ENCODE data around the gene TMEM201.

TMEM201 gene

DNA sequence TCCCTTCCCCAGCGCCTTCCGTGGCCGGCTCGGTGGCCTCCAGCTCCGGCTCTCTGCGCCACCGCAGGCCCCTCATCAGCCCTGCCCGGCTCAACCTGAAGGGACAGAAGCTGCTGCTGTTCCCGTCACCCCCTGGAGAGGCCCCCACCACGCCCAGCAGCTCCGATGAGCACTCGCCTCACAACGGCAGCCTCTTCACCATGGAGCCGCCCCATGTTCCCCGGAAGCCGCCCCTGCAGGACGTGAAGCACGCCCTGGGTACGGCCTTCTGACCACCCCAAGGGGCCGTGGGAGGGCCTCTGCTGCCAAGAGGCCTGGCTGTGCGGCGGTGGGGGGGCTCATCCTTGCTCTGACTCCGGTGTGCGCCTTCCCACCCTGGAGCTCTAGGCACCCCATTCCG, 21.8 kb downstream of the TMEM201 start:
- TF ChIP-seq FOXM1 (IDR thresholded peaks at IDR 0.05; ENCODE audit: borderline replicate concordance, low read depth) = no peak
- TF ChIP-seq, protein P1, sequence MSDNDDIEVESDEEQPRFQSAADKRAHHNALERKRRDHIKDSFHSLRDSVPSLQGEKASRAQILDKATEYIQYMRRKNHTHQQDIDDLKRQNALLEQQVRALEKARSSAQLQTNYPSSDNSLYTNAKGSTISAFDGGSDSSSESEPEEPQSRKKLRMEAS (IDR thresholded peaks at IDR 0.05) = no peak
- no peak for TF ChIP-seq EGR1 (IDR thresholded peaks at IDR 0.05)
- no peak for TF ChIP-seq TEAD4 (IDR thresholded peaks at IDR 0.05)
- no peak for TF ChIP-seq CREB1 (IDR thresholded peaks at IDR 0.05; ENCODE audit: low read depth)
- TF ChIP-seq TAF1 (IDR thresholded peaks at IDR 0.05; ENCODE audit: low read depth) = no peak
- no peak for TF ChIP-seq RAD21 (IDR thresholded peaks at IDR 0.05; ENCODE audit: low read depth)
- no peak for TF ChIP-seq CEBPB (IDR thresholded peaks at IDR 0.05)
- no peak for TF ChIP-seq EP300 (IDR thresholded peaks at IDR 0.05; ENCODE audit: borderline replicate concordance)
- TF ChIP-seq, protein P2, sequence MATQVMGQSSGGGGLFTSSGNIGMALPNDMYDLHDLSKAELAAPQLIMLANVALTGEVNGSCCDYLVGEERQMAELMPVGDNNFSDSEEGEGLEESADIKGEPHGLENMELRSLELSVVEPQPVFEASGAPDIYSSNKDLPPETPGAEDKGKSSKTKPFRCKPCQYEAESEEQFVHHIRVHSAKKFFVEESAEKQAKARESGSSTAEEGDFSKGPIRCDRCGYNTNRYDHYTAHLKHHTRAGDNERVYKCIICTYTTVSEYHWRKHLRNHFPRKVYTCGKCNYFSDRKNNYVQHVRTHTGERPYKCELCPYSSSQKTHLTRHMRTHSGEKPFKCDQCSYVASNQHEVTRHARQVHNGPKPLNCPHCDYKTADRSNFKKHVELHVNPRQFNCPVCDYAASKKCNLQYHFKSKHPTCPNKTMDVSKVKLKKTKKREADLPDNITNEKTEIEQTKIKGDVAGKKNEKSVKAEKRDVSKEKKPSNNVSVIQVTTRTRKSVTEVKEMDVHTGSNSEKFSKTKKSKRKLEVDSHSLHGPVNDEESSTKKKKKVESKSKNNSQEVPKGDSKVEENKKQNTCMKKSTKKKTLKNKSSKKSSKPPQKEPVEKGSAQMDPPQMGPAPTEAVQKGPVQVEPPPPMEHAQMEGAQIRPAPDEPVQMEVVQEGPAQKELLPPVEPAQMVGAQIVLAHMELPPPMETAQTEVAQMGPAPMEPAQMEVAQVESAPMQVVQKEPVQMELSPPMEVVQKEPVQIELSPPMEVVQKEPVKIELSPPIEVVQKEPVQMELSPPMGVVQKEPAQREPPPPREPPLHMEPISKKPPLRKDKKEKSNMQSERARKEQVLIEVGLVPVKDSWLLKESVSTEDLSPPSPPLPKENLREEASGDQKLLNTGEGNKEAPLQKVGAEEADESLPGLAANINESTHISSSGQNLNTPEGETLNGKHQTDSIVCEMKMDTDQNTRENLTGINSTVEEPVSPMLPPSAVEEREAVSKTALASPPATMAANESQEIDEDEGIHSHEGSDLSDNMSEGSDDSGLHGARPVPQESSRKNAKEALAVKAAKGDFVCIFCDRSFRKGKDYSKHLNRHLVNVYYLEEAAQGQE (IDR thresholded peaks at IDR 0.05; ENCODE audit: low read depth) = no peak
- TF ChIP-seq, protein P3, sequence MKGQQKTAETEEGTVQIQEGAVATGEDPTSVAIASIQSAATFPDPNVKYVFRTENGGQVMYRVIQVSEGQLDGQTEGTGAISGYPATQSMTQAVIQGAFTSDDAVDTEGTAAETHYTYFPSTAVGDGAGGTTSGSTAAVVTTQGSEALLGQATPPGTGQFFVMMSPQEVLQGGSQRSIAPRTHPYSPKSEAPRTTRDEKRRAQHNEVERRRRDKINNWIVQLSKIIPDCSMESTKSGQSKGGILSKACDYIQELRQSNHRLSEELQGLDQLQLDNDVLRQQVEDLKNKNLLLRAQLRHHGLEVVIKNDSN (IDR thresholded peaks at IDR 0.05) = no peak
- TF ChIP-seq TCF12 (IDR thresholded peaks at IDR 0.05; ENCODE audit: low read depth) = no peak
- TF ChIP-seq NFIC (IDR thresholded peaks at IDR 0.05) = no peak
- TF ChIP-seq YY1 (IDR thresholded peaks at IDR 0.05; ENCODE audit: low read depth) = no peak
- no peak for TF ChIP-seq ZBTB7A (IDR thresholded peaks at IDR 0.05; ENCODE audit: low read depth)

DNA sequence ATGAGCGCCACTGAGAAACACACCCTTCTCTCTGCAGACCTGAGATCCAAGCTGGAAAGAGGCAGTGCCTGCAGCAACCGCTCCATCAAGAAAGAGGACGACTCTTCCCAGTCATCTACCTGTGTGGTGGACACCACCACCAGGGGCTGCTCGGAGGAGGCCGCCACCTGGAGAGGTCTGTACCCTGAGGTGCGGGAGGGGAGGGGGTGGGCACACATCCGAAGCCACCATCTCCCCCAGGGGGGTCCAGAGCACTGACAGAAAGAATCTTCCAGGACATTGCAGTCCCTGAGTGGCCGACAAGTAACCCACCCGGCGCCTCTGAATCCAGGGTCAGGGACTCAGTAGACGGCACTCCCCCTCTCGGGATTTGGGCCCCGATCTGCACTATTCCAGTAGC, 23.0 kb downstream of the TMEM201 start:
- TF ChIP-seq TEAD4 (IDR thresholded peaks at IDR 0.05) (no peak), EP300 (IDR thresholded peaks at IDR 0.05; ENCODE audit: borderline replicate concordance) (no peak), TAF1 (IDR thresholded peaks at IDR 0.05; ENCODE audit: low read depth) (no peak), YY1 (IDR thresholded peaks at IDR 0.05; ENCODE audit: low read depth) (no peak), ZBTB7A (IDR thresholded peaks at IDR 0.05; ENCODE audit: low read depth) (no peak), NFIC (IDR thresholded peaks at IDR 0.05) (no peak), TCF12 (IDR thresholded peaks at IDR 0.05; ENCODE audit: low read depth) (no peak)
- TF ChIP-seq, protein P2 (IDR thresholded peaks at IDR 0.05; ENCODE audit: low read depth) = no peak

DNA sequence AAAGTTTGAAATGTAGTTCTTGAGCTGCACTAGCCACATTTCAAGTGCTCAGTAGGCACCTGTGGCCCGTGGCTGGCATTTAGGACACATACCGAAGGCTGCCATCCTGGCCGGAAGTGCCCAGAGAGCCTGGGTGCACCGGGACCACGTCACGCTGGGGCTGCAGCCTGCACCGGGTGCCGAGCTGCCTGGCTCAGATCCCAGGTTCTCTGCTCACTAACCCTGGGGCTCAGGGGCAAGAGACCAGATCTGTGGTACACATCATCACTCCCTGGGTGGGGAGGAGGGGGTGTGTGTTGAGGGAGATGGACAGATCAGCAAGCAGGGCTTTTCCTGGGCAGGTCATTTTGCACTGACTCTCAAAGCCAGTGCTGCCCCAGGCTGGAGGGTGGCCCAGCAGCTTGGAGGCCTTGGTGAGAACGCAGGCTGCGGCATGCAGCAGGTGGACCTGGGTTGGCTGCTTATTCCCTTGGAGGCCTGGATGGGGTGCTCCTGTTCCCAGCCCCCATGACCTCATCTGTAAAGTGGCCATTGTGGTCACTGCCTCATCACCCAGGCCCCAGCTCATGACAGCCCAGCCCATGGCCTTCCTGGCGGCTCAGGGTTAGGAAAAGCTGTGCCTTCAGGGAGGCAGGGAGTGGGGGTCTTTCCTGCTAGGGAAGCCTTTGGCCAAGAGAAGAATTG, 23.6 kb downstream of the TMEM201 start:
- TF ChIP-seq NFIC (IDR thresholded peaks at IDR 0.05) = no peak
- no peak for TF ChIP-seq TAF1 (IDR thresholded peaks at IDR 0.05; ENCODE audit: low read depth)
- TF ChIP-seq TEAD4 (IDR thresholded peaks at IDR 0.05) = no peak
- no peak for TF ChIP-seq RAD21 (IDR thresholded peaks at IDR 0.05; ENCODE audit: low read depth)
- TF ChIP-seq CREB1 (IDR thresholded peaks at IDR 0.05; ENCODE audit: low read depth) = no peak
- no peak for TF ChIP-seq EGR1 (IDR thresholded peaks at IDR 0.05)
- TF ChIP-seq CEBPB (IDR thresholded peaks at IDR 0.05) = no peak
- no peak for TF ChIP-seq YY1 (IDR thresholded peaks at IDR 0.05; ENCODE audit: low read depth)
- TF ChIP-seq, protein P3 (IDR thresholded peaks at IDR 0.05) = no peak
- TF ChIP-seq FOXM1 (IDR thresholded peaks at IDR 0.05; ENCODE audit: borderline replicate concordance, low read depth) = no peak
- no peak for TF ChIP-seq ZBTB7A (IDR thresholded peaks at IDR 0.05; ENCODE audit: low read depth)

DNA sequence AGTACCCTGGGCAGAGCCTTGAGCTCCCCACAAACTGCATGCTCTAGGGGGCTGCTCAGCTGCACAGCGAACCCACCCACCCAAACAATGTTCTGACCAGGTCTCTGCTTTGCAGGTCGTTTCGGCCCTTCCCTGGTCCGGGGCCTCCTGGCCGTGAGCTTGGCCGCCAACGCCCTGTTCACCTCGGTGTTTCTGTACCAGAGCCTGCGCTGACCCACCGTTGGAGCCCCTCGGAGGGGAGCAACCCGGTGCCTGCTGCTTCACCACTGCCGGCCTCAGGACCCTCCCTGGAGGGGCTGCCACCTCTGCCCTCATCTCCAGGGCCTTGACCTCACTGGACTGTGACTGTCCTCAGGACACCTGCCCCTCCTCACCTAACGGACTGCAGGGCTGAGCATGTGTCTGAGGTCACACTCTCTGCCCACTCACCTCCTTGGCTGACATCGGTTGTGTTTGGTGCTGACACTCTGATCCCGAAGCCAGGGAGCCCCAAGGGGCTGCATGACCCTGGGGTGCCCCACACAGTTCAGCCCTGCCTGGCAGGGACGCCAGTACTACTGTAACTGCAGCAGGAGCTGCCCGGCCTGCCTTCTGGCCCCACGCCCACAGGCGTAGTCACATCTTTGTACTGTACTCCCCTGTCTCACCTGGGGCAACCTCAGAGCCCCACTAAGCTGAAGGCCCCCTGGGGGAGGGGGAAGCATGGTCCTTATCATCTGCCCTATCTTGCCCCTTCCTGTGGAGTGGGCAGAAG, 24.3 kb downstream of the TMEM201 start:
- no peak for TF ChIP-seq CEBPB (IDR thresholded peaks at IDR 0.05)

DNA sequence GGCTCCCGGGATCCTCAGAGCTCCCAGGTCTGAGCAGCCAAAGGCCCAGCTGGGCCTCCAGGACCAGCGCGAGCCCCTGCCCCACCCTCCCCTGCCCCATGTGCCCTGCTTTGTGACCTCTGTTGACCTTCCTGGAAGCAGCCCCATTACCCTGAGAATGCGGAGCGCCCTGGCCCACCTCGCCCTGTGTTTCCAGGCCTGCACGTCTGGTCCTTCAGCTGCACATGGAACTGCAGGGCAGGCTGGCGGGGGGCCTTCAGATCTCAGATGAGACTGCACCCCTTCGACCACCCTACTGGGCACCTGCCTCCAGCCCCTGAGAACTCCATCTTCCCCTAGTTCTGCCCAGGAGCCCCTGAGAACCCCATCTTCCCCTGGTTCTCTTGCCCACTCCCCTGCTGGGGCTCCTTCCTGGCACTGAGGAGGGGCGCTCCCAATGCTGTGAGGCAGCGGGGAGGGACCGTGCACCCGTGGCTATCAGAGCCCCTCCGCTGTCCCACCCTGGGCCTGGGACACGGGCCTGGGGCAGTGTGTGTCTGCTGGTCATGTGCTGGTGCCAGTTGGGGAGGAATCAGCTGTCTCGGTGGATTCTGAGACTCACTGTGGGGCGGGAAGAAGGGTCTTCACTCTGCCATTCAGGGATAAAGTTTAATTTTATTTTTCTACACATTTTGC, 25.1 kb downstream of the TMEM201 start:
- TF ChIP-seq CEBPB (IDR thresholded peaks at IDR 0.05) (no peak), TAF1 (IDR thresholded peaks at IDR 0.05; ENCODE audit: low read depth) (no peak), FOXM1 (IDR thresholded peaks at IDR 0.05; ENCODE audit: borderline replicate concordance, low read depth) (no peak), CREB1 (IDR thresholded peaks at IDR 0.05; ENCODE audit: low read depth) (no peak), YY1 (IDR thresholded peaks at IDR 0.05; ENCODE audit: low read depth) (no peak), TEAD4 (IDR thresholded peaks at IDR 0.05) (no peak), EGR1 (IDR thresholded peaks at IDR 0.05) (no peak), EP300 (IDR thresholded peaks at IDR 0.05; ENCODE audit: borderline replicate concordance) (no peak), ZBTB7A (IDR thresholded peaks at IDR 0.05; ENCODE audit: low read depth) (no peak), RAD21 (IDR thresholded peaks at IDR 0.05; ENCODE audit: low read depth) (no peak), TCF12 (IDR thresholded peaks at IDR 0.05; ENCODE audit: low read depth) (no peak), NFIC (IDR thresholded peaks at IDR 0.05) (no peak)
- TF ChIP-seq, protein P1 (IDR thresholded peaks at IDR 0.05) = no peak
- TF ChIP-seq, protein P3 (IDR thresholded peaks at IDR 0.05) = no peak
- TF ChIP-seq, protein P2 (IDR thresholded peaks at IDR 0.05; ENCODE audit: low read depth) = no peak

Data from Ishikawa (cell line).